ENCODE results near the gene ZNF337.

DNA sequence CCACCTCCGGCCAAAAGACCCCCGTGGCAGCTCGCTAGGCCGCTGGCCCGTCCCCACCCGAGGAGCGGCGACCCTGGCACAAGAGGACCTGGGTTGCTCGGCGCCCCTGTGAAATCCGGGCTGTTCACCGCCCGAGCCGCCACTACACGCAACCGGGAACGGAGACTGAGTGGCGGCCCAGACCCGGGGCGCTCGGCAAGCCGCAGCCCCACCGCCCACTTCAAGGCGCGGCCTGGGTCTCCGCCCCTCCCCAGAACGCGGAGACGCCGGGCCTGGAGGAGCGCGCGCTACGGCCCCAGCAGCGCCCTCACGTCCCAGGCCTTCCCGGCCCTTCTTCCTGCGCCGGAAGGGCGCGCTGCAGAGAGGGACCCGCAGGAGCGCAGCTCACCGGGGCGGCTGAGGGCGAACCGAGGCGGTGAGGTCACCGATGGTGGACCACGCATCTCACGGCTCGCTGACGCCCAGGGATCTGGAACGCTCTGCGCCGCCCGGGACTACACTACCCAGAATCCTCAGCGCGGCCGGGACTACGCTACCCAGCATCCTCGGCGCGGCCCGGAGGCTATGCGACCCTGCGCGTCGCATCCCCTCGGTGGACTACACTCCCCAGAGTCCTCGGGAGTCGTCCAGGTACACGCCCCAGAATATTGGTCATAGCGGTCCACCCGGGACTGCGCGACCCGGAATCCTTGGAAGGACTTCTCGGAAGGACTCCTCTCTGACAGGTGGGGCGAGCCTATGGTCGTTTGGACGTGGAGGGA lies at the start of gene ZNF337:
- TF ChIP-seq TEAD4 (CRISPR knock-in tag; IDR thresholded peaks at IDR 0.05) (no peak), ZNF423 (CRISPR knock-in tag; IDR thresholded peaks at IDR 0.05) (peak; percentile 45; the same call in 1 of the 2 replicates), NR1H2 (CRISPR knock-in tag; IDR thresholded peaks at IDR 0.05) (no peak), ATF1 (CRISPR knock-in tag; IDR thresholded peaks at IDR 0.05) (no peak), E2F4 (CRISPR knock-in tag; IDR thresholded peaks at IDR 0.05; ENCODE audit: borderline replicate concordance, low read depth) (peak; percentile 84; the same call in 1 of the 2 replicates), MYBL2 (CRISPR knock-in tag; IDR thresholded peaks at IDR 0.05) (no peak; the same call in 1 of the 2 replicates), SMAD3 (CRISPR knock-in tag; IDR thresholded peaks at IDR 0.05; ENCODE audit: borderline replicate concordance) (no peak), MAX (CRISPR knock-in tag; IDR thresholded peaks at IDR 0.05) (peak; percentile 83), NFYB (CRISPR knock-in tag; conservative IDR thresholded peaks at IDR 0.05; ENCODE audit: low read depth) (no peak; the same call in 1 of the 2 replicates), PRDM15 (CRISPR knock-in tag; IDR thresholded peaks at IDR 0.05) (no peak)
- TF ChIP-seq, protein P1, sequence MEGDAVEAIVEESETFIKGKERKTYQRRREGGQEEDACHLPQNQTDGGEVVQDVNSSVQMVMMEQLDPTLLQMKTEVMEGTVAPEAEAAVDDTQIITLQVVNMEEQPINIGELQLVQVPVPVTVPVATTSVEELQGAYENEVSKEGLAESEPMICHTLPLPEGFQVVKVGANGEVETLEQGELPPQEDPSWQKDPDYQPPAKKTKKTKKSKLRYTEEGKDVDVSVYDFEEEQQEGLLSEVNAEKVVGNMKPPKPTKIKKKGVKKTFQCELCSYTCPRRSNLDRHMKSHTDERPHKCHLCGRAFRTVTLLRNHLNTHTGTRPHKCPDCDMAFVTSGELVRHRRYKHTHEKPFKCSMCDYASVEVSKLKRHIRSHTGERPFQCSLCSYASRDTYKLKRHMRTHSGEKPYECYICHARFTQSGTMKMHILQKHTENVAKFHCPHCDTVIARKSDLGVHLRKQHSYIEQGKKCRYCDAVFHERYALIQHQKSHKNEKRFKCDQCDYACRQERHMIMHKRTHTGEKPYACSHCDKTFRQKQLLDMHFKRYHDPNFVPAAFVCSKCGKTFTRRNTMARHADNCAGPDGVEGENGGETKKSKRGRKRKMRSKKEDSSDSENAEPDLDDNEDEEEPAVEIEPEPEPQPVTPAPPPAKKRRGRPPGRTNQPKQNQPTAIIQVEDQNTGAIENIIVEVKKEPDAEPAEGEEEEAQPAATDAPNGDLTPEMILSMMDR (IDR thresholded peaks at IDR 0.05) = no peak
- TF ChIP-seq, protein P2, sequence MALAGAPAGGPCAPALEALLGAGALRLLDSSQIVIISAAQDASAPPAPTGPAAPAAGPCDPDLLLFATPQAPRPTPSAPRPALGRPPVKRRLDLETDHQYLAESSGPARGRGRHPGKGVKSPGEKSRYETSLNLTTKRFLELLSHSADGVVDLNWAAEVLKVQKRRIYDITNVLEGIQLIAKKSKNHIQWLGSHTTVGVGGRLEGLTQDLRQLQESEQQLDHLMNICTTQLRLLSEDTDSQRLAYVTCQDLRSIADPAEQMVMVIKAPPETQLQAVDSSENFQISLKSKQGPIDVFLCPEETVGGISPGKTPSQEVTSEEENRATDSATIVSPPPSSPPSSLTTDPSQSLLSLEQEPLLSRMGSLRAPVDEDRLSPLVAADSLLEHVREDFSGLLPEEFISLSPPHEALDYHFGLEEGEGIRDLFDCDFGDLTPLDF (CRISPR knock-in tag; IDR thresholded peaks at IDR 0.05) = no peak
- TF ChIP-seq, protein P3, sequence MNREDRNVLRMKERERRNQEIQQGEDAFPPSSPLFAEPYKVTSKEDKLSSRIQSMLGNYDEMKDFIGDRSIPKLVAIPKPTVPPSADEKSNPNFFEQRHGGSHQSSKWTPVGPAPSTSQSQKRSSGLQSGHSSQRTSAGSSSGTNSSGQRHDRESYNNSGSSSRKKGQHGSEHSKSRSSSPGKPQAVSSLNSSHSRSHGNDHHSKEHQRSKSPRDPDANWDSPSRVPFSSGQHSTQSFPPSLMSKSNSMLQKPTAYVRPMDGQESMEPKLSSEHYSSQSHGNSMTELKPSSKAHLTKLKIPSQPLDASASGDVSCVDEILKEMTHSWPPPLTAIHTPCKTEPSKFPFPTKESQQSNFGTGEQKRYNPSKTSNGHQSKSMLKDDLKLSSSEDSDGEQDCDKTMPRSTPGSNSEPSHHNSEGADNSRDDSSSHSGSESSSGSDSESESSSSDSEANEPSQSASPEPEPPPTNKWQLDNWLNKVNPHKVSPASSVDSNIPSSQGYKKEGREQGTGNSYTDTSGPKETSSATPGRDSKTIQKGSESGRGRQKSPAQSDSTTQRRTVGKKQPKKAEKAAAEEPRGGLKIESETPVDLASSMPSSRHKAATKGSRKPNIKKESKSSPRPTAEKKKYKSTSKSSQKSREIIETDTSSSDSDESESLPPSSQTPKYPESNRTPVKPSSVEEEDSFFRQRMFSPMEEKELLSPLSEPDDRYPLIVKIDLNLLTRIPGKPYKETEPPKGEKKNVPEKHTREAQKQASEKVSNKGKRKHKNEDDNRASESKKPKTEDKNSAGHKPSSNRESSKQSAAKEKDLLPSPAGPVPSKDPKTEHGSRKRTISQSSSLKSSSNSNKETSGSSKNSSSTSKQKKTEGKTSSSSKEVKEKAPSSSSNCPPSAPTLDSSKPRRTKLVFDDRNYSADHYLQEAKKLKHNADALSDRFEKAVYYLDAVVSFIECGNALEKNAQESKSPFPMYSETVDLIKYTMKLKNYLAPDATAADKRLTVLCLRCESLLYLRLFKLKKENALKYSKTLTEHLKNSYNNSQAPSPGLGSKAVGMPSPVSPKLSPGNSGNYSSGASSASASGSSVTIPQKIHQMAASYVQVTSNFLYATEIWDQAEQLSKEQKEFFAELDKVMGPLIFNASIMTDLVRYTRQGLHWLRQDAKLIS (CRISPR knock-in tag; IDR thresholded peaks at IDR 0.05; ENCODE audit: borderline replicate concordance) = no peak

All from WTC11 (cell line).